H9 (cell line): ENCODE results near the gene PPP2R5B. TPM values are rescaled to one million over a fixed set of nuclear protein-coding genes. Genes with fewer than 3 reads are reported as not detected.

Experiments used
- DNase-seq: peaks from one replicate; pipeline ENCODE4 v3.0.0-alpha.2; 2017
- H2AFZ ChIP-seq: one replicate; pipeline ENCODE4 v1.6.1; 2013; ENCODE audit warnings: mild to moderate bottlenecking, low read length, control low read depth, moderate library complexity
- H2AK5ac ChIP-seq: 2 replicates; pipeline ENCODE4 v1.6.1; 2013; ENCODE audit warnings: low read length, control low read depth, mixed read lengths; ENCODE audit not compliant: insufficient read length
- H2BK120ac ChIP-seq: one replicate; pipeline ENCODE4 v1.6.1; 2013; ENCODE audit warnings: low read depth, mild to moderate bottlenecking, low read length, control low read depth, inconsistent platforms; ENCODE audit not compliant: poor library complexity, severe bottlenecking
- H2BK12ac ChIP-seq: 2 replicates; pipeline ENCODE4 v1.6.1; 2013; ENCODE audit warnings: low read length, control low read depth, mixed read lengths, low read depth; ENCODE audit not compliant: insufficient read length
- H2BK15ac ChIP-seq: 2 replicates; pipeline ENCODE4 v1.6.1; 2013; ENCODE audit warnings: low read depth, low read length, control low read depth
- H2BK20ac ChIP-seq: one replicate; pipeline ENCODE4 v1.6.1; 2013; ENCODE audit warnings: low read depth, mild to moderate bottlenecking, low read length, control low read depth, inconsistent platforms; ENCODE audit not compliant: poor library complexity, severe bottlenecking
- H2BK5ac ChIP-seq: 2 replicates; pipeline ENCODE4 v1.6.1; 2013; ENCODE audit warnings: low read length, control low read depth, mixed read lengths; ENCODE audit not compliant: insufficient read length
- H3K14ac ChIP-seq: 2 replicates; pipeline ENCODE4 v1.6.1; 2013; ENCODE audit warnings: low read length, control low read depth; ENCODE audit not compliant: insufficient read depth
- H3K18ac ChIP-seq: 2 replicates; pipeline ENCODE4 v1.6.1; 2013; ENCODE audit warnings: low read depth, mild to moderate bottlenecking, mixed read lengths, low read length, control low read depth; ENCODE audit not compliant: insufficient read length
- H3K23ac ChIP-seq: 2 replicates; pipeline ENCODE4 v1.6.1; 2013; ENCODE audit warnings: low read length, control low read depth, mixed read lengths, low read depth; ENCODE audit not compliant: insufficient read length
- H3K23me2 ChIP-seq: 2 replicates; pipeline ENCODE4 v1.6.1; 2013; ENCODE audit warnings: low read depth, mild to moderate bottlenecking, mixed read lengths, low read length, control low read depth; ENCODE audit not compliant: insufficient read length, poor library complexity, severe bottlenecking
- H3K27ac ChIP-seq: 2 replicates; pipeline ENCODE4 v1.5.1; 2013; ENCODE audit warnings: low read length, control low read depth, mixed read lengths, low read depth; ENCODE audit not compliant: insufficient read length
- H3K27me3 ChIP-seq: 2 replicates; pipeline ENCODE4 v1.6.1; 2013; ENCODE audit warnings: low read length, control low read depth, inconsistent platforms; ENCODE audit not compliant: insufficient read depth
- H3K4ac ChIP-seq: 2 replicates; pipeline ENCODE4 v1.6.1; 2013; ENCODE audit warnings: low read depth, mild to moderate bottlenecking, control low read depth, inconsistent platforms, low read length, moderate library complexity
- H3K4me1 ChIP-seq: 2 replicates; pipeline ENCODE4 v1.6.1; 2013; ENCODE audit warnings: low read length, control low read depth, inconsistent platforms; ENCODE audit not compliant: insufficient read depth
- H3K4me2 ChIP-seq: 2 replicates; pipeline ENCODE4 v1.6.1; 2013; ENCODE audit warnings: low read length, control low read depth, mixed read lengths; ENCODE audit not compliant: insufficient read length, insufficient read depth
- H3K56ac ChIP-seq: 2 replicates; pipeline ENCODE4 v1.6.1; 2013; ENCODE audit warnings: low read depth, mild to moderate bottlenecking, mixed read lengths, low read length, control low read depth; ENCODE audit not compliant: insufficient read length
- H3K79me1 ChIP-seq: 2 replicates; pipeline ENCODE4 v1.6.1; 2013; ENCODE audit warnings: low read depth, mild to moderate bottlenecking, moderate library complexity, low read length, control low read depth, inconsistent platforms; ENCODE audit not compliant: insufficient read depth, poor library complexity, severe bottlenecking
- H3K79me2 ChIP-seq: 2 replicates; pipeline ENCODE4 v1.6.1; 2013; ENCODE audit warnings: low read length, control low read depth, inconsistent platforms; ENCODE audit not compliant: insufficient read depth
- H3K9ac ChIP-seq: 2 replicates; pipeline ENCODE4 v1.6.1; 2013; ENCODE audit warnings: low read length, control low read depth, mixed read lengths; ENCODE audit not compliant: insufficient read length; ENCODE audit errors: extremely low read depth
- H3K9me3 ChIP-seq: one replicate; pipeline ENCODE4 v1.6.1; 2013; ENCODE audit warnings: low read depth, low read length, inconsistent platforms; ENCODE audit not compliant: control insufficient read depth
- H3T11ph ChIP-seq: one replicate; pipeline ENCODE4 v1.6.1; 2013; ENCODE audit warnings: mild to moderate bottlenecking, low read length, control low read depth, inconsistent platforms
- H4K20me1 ChIP-seq: one replicate; pipeline ENCODE4 v1.6.1; 2013; ENCODE audit not compliant: control insufficient read depth, insufficient read length, insufficient read depth
- H4K5ac ChIP-seq: 2 replicates; pipeline ENCODE4 v1.6.1; 2013; ENCODE audit warnings: low read depth, mild to moderate bottlenecking, mixed read lengths, low read length, control low read depth; ENCODE audit not compliant: insufficient read length
- H4K8ac ChIP-seq: replicated peaks from 2 replicates; pipeline ENCODE4 v1.6.1; 2013; ENCODE audit warnings: low read length, control low read depth, mixed read lengths, low read depth; ENCODE audit not compliant: insufficient read length
- H4K91ac ChIP-seq: 2 replicates; pipeline ENCODE4 v1.6.1; 2013; ENCODE audit warnings: low read depth, mild to moderate bottlenecking, moderate library complexity, mixed read lengths, low read length, control low read depth; ENCODE audit not compliant: insufficient read length
- H3K27ac Mint-ChIP-seq, 3 experiments: 2 replicates in 2 of 3; 3 replicates in 1 of 3; pipeline ENCODE4 v1.8.0; 2020 to 2021; ENCODE audit warnings: mixed read lengths in 3 of 3, mild to moderate bottlenecking in 1 of 3, moderate library complexity in 1 of 3
- H3K27me3 Mint-ChIP-seq: 2 replicates; pipeline ENCODE4 v1.8.0; 2021; ENCODE audit warnings: low read depth, mild to moderate bottlenecking, moderate library complexity, mixed read lengths
- H3K36me3 Mint-ChIP-seq, 3 experiments: 2 replicates in 2 of 3; 3 replicates in 1 of 3; pipeline ENCODE4 v1.8.0; 2020 to 2021; ENCODE audit warnings: low read depth in 3 of 3, mixed read lengths in 3 of 3; ENCODE audit not compliant: insufficient read depth in 1 of 3
- H3K4me1 Mint-ChIP-seq, 2 experiments: 2 replicates each; pipeline ENCODE4 v1.8.0; 2020; ENCODE audit warnings: mixed read lengths in 2 of 2
- H3K4me3 Mint-ChIP-seq, 2 experiments: 2 replicates in 1 of 2; 3 replicates in 1 of 2; pipeline ENCODE4 v1.8.0; 2020 to 2021; ENCODE audit warnings: mild to moderate bottlenecking in 2 of 2, mixed read lengths in 2 of 2, moderate library complexity in 1 of 2
- H3K9me3 Mint-ChIP-seq, 2 experiments: 2 replicates in 1 of 2; 3 replicates in 1 of 2; pipeline ENCODE4 v1.8.0; 2020; ENCODE audit warnings: mild to moderate bottlenecking in 2 of 2, mixed read lengths in 2 of 2, moderate library complexity in 1 of 2
- WGBS: extraction: QIAGEN DNeasy Blood & Tissue Kit; methylation state at CpG from one replicate; pipeline ENCODE4 v1.1.7; 2013; ENCODE audit warnings: missing lambda C conversion rate, low lambda C conversion rate, mixed read lengths; ENCODE audit not compliant: insufficient read length; ENCODE audit errors: extremely low coverage; 5-methylcytosine and 5-hydroxymethylcytosine counted together
- total RNA-seq: library from RNA; stranded (reverse); gene quantifications from 2 replicates; pipeline ENCODE4 v1.2.1, GENCODE V29; 2021
- TF ChIP-seq, protein P1 (sequence below): fragments of 200-600 bp; sonication (generic); conservative IDR thresholded peaks from 3 replicates; pipeline ENCODE4 v1.8.0; 2021; ENCODE audit warnings: antibody characterized with exemption, mild to moderate bottlenecking

Gene PPP2R5B
- total RNA-seq, 1 experiment from 2014 or later = 6.3 TPM

DNA sequence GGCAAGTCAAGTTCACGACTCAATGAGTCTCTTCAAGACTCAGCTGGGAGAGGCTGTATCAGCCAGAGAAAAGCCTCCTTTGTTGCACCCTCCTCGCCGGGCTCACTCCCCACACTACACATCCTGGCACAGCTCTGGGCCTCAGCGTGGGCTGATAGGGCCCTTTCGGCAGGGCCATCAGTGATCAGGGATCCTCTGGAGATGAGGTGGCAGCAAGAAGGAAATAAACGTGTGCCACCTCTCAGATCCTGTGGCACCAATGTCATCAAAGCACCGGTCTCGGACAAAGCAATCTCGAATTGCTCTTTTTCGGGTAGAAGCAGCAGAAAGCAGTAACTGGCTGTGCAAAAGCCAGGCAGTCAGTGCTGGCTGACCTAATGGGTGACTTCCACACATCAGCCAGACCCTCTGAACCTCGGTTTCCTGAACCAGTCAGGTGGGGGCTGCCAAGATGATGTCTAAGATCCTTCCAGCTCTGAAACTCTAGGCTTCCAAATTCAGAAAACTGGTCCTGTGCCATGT, 48.2 kb upstream of the PPP2R5B start:
- Histone ChIP-seq H3K4me1 (no peaks in the 10 kb centered on the region; the same call in 1 of the 2 replicates), H2BK12ac (no peak overlapping the region), H3T11ph (no peak overlapping the region), H3K23ac (no peak overlapping the region), H4K5ac (no peak overlapping the region), H3K4ac (no peak overlapping the region), H3K79me2 (no peaks in the 10 kb centered on the region), H2BK15ac (no peak overlapping the region), H3K56ac (no peak overlapping the region), H2BK20ac (no peak overlapping the region), H2BK5ac (no peak overlapping the region), H3K9me3 (no peaks in the 10 kb centered on the region), H3K9ac (no peak overlapping the region), H3K27ac (no peak overlapping the region), H4K8ac (no peak overlapping the region), H2BK120ac (no peak overlapping the region), H3K79me1 (no peaks in the 10 kb centered on the region), H3K23me2 (peaks cover 19% of the 10 kb centered on the region), H4K20me1 (no peaks in the 10 kb centered on the region), H3K18ac (no peak overlapping the region), H3K14ac (no peak overlapping the region), H2AK5ac (no peak overlapping the region), H4K91ac (no peak overlapping the region), H3K27me3 (no peaks in the 10 kb centered on the region), H3K4me2 (no peak overlapping the region), H2AFZ (no peak overlapping the region)
- no peak for DNase-seq
- WGBS = no CpG with 5 or more reads among the region's 11 CpGs
- H3K27me3 Mint-ChIP-seq = peaks cover 8% of the 10 kb centered on the region
- peaks cover 3 to 12% (median 8%) of the 10 kb centered on the region in 3 experiments; a peak in 6 of 7 replicates for H3K36me3 Mint-ChIP-seq
- H3K27ac Mint-ChIP-seq = no peak overlapping the region
- no peaks in the 10 kb centered on the region; a peak in 1 of 5 replicates for H3K9me3 Mint-ChIP-seq
- peak overlapping the region in 1 of 2 experiments; percentile 87; a peak in 1 of 5 replicates for H3K4me3 Mint-ChIP-seq
- H3K4me1 Mint-ChIP-seq = peaks cover 23 to 26% of the 10 kb centered on the region in 2 experiments
- TF ChIP-seq, protein P1, sequence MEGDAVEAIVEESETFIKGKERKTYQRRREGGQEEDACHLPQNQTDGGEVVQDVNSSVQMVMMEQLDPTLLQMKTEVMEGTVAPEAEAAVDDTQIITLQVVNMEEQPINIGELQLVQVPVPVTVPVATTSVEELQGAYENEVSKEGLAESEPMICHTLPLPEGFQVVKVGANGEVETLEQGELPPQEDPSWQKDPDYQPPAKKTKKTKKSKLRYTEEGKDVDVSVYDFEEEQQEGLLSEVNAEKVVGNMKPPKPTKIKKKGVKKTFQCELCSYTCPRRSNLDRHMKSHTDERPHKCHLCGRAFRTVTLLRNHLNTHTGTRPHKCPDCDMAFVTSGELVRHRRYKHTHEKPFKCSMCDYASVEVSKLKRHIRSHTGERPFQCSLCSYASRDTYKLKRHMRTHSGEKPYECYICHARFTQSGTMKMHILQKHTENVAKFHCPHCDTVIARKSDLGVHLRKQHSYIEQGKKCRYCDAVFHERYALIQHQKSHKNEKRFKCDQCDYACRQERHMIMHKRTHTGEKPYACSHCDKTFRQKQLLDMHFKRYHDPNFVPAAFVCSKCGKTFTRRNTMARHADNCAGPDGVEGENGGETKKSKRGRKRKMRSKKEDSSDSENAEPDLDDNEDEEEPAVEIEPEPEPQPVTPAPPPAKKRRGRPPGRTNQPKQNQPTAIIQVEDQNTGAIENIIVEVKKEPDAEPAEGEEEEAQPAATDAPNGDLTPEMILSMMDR = no peak
